Mesenchymal stem cell (in vitro differentiated cells and primary cell): ENCODE data around the gene ATP13A5.

Experiments
- DNase-seq: peaks from one replicate; pipeline ENCODE4 v3.0.0-alpha.2; 2013
- H2AFZ ChIP-seq: one replicate; pipeline ENCODE4 v1.6.1; 2013; ENCODE audit warnings: low read depth, mild to moderate bottlenecking, control low read depth, inconsistent platforms, low read length, moderate library complexity
- H2AK5ac ChIP-seq: 2 replicates; pipeline ENCODE4 v1.6.1; 2013; ENCODE audit warnings: low read length, moderate library complexity, mild to moderate bottlenecking, inconsistent platforms; ENCODE audit not compliant: severe bottlenecking
- H2BK120ac ChIP-seq: one replicate; pipeline ENCODE4 v1.6.1; 2013; ENCODE audit warnings: low read depth, mild to moderate bottlenecking, inconsistent platforms, low read length, moderate library complexity
- H2BK12ac ChIP-seq, 2 experiments: one replicate each; pipeline ENCODE4 v1.6.1; 2013; ENCODE audit warnings: inconsistent platforms in 2 of 2, low read length in 2 of 2, mild to moderate bottlenecking in 2 of 2, moderate library complexity in 2 of 2, control low read depth in 1 of 2
- H2BK15ac ChIP-seq: one replicate; pipeline ENCODE4 v1.6.1; 2013; ENCODE audit warnings: mild to moderate bottlenecking, low read depth, inconsistent platforms; ENCODE audit not compliant: poor library complexity, severe bottlenecking
- H2BK5ac ChIP-seq: 2 replicates; pipeline ENCODE4 v1.6.1; 2013; ENCODE audit warnings: low read depth, mild to moderate bottlenecking, low read length, control low read depth, inconsistent platforms; ENCODE audit not compliant: poor library complexity, severe bottlenecking
- H3K14ac ChIP-seq, 2 experiments: one replicate each; pipeline ENCODE4 v1.6.1; 2013; ENCODE audit warnings: inconsistent platforms in 2 of 2, low read length in 2 of 2, control low read depth in 1 of 2, mild to moderate bottlenecking in 1 of 2, moderate library complexity in 1 of 2
- H3K18ac ChIP-seq, 2 experiments: one replicate each; pipeline ENCODE4 v1.6.1; 2013; ENCODE audit warnings: inconsistent platforms in 2 of 2, low read length in 2 of 2, control low read depth in 1 of 2, low read depth in 1 of 2, mild to moderate bottlenecking in 1 of 2
- H3K23ac ChIP-seq, 2 experiments: one replicate each; pipeline ENCODE4 v1.6.1; 2013; ENCODE audit warnings: inconsistent platforms in 2 of 2, low read length in 2 of 2, mild to moderate bottlenecking in 2 of 2, moderate library complexity in 2 of 2, control low read depth in 1 of 2
- H3K27ac ChIP-seq: 2 replicates; pipeline ENCODE4 v1.5.1; 2013; ENCODE audit warnings: mild to moderate bottlenecking, moderate library complexity, low read length, control low read depth, inconsistent platforms; ENCODE audit not compliant: poor library complexity, severe bottlenecking
- H3K27me3 ChIP-seq, 2 experiments: 2 replicates each; pipeline versions ENCODE4 v1.6.1 to v1.7.0; 2013; ENCODE audit warnings: low read length in 2 of 2, mild to moderate bottlenecking in 2 of 2, moderate library complexity in 2 of 2, control low read depth in 1 of 2, inconsistent platforms in 1 of 2; ENCODE audit not compliant: control insufficient read depth in 1 of 2, insufficient read depth in 1 of 2
- H3K36me3 ChIP-seq, 2 experiments: 2 replicates each; pipeline versions ENCODE4 v1.6.1 to v1.7.0; 2013; ENCODE audit warnings: low read length in 2 of 2, control low read depth in 1 of 2, inconsistent platforms in 1 of 2, low read depth in 1 of 2, mild to moderate bottlenecking in 1 of 2; ENCODE audit not compliant: insufficient read depth in 2 of 2, control insufficient read depth in 1 of 2
- H3K4ac ChIP-seq, 2 experiments: one replicate each; pipeline ENCODE4 v1.6.1; 2013; ENCODE audit warnings: inconsistent platforms in 2 of 2, low read length in 2 of 2, mild to moderate bottlenecking in 2 of 2, moderate library complexity in 2 of 2, control low read depth in 1 of 2, low read depth in 1 of 2
- H3K4me1 ChIP-seq: 2 replicates; pipeline ENCODE4 v1.6.1; 2013; ENCODE audit warnings: low read depth, low read length, control low read depth; ENCODE audit not compliant: control insufficient read depth, insufficient read depth
- H3K4me2 ChIP-seq: 2 replicates; pipeline ENCODE4 v1.6.1; 2013; ENCODE audit warnings: low read length, mild to moderate bottlenecking, inconsistent platforms; ENCODE audit not compliant: poor library complexity, severe bottlenecking
- H3K4me3 ChIP-seq, 2 experiments: 2 replicates each; pipeline versions ENCODE4 v1.5.1 to v1.7.0; 2013; ENCODE audit warnings: low read length in 2 of 2, mild to moderate bottlenecking in 2 of 2, control low read depth in 1 of 2, low read depth in 1 of 2; ENCODE audit not compliant: insufficient read depth in 1 of 2
- H3K79me1 ChIP-seq: replicated peaks from 2 replicates; pipeline ENCODE4 v1.6.1; 2013; ENCODE audit warnings: mild to moderate bottlenecking, control low read depth, low read length, inconsistent platforms; ENCODE audit not compliant: poor library complexity, severe bottlenecking
- H3K9ac ChIP-seq: 2 replicates; pipeline ENCODE4 v1.7.0; 2013; ENCODE audit warnings: mild to moderate bottlenecking, low read length, moderate library complexity
- H3K9me3 ChIP-seq: 2 replicates; pipeline ENCODE4 v1.7.0; 2013; ENCODE audit warnings: mild to moderate bottlenecking, low read length; ENCODE audit not compliant: control insufficient read depth
- H4K8ac ChIP-seq: one replicate; pipeline ENCODE4 v1.6.1; 2013; ENCODE audit warnings: inconsistent platforms, mild to moderate bottlenecking, low read length, moderate library complexity
- H4K91ac ChIP-seq: one replicate; pipeline ENCODE4 v1.6.1; 2013; ENCODE audit warnings: mild to moderate bottlenecking, low read length, inconsistent platforms
- WGBS: methylation state at CpG from one replicate; pipeline ENCODE4 v1.1.7; 2013; ENCODE audit warnings: mixed read lengths; 5-methylcytosine and 5-hydroxymethylcytosine counted together

ATP13A5 gene

DNA sequence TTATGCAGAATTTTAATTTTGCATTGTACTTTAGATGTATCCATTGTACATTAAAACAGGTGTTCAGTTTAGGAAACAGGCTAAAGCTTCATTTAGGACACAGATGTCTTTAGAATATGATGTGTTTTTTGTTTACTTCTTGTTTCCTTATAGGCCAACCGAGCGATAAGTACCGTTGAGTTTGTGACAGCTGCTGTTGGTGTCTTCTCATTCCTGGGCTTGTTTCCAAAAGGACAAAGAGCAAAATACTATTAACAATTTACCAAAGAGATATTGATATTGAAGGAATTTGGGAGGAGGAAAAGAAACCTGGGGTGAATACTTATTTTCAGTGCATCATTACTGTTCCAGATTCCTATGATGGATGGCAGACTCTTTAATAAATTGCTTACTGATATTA lies 108.1 kb downstream of the ATP13A5 start:
- Histone ChIP-seq H3K27ac (no peak overlapping the region), H2BK5ac (no peak overlapping the region)
- WGBS = 69% methylated on average over 3 of the region's 3 CpGs

GRCh38 chr3:193269343-193270028 lies 109.1 kb downstream of the ATP13A5 start:
- Histone ChIP-seq H4K91ac (no peak overlapping the region), H3K14ac (no peak overlapping the region), H3K27me3 (no peaks in the 10 kb centered on the region), H3K79me1 (no peaks in the 10 kb centered on the region), H2BK5ac (no peak overlapping the region), H3K9ac (no peak overlapping the region), H3K27ac (no peak overlapping the region), H2AK5ac (no peak overlapping the region), H3K18ac (no peak overlapping the region), H3K23ac (no peak overlapping the region), H2BK12ac (no peak overlapping the region), H3K4me2 (no peak overlapping the region), H3K4me3 (no peak overlapping the region), H2BK15ac (no peak overlapping the region), H3K9me3 (no peaks in the 10 kb centered on the region), H3K4ac (no peak overlapping the region), H3K36me3 (no peaks in the 10 kb centered on the region), H4K8ac (no peak overlapping the region), H2AFZ (no peak overlapping the region), H3K4me1 (no peaks in the 10 kb centered on the region), H2BK120ac (no peak overlapping the region)
- WGBS = 72% methylated on average over 2 of the region's 3 CpGs
- no peak for DNase-seq

More for the DNA sequence above, 108.1 kb downstream of the ATP13A5 start:
- Histone ChIP-seq H4K91ac (no peak overlapping the region), H2BK12ac (no peak overlapping the region), H2BK15ac (no peak overlapping the region), H3K79me1 (no peaks in the 10 kb centered on the region), H4K8ac (no peak overlapping the region), H3K9me3 (no peaks in the 10 kb centered on the region), H2AFZ (no peak overlapping the region), H3K14ac (no peak overlapping the region), H3K18ac (no peak overlapping the region), H3K36me3 (no peaks in the 10 kb centered on the region), H2AK5ac (no peak overlapping the region), H2BK120ac (no peak overlapping the region), H3K23ac (no peak overlapping the region), H3K4me1 (no peaks in the 10 kb centered on the region), H3K4me2 (no peak overlapping the region), H3K27me3 (no peaks in the 10 kb centered on the region), H3K4me3 (no peak overlapping the region), H3K9ac (no peak overlapping the region), H3K4ac (no peak overlapping the region)
- DNase-seq = no peak

DNA sequence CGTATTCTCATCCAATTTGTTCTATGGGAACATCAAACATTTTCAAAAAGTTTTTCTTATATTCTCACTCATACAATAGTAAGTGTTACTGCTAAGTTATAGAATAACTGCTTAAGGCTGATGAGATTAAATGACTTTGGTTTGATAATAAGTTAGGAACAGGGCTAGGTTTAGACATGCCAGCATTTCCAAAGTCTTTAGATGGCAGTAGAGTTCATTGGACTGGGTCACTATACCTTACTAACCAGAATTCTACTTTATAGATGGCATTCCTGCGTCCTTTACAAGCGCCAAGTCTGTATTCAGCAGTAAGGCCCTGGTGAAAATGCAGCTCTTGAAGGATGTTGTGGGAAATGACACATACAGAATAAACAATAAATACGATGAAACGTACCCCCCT lies 115.8 kb downstream of the ATP13A5 start:
- no peaks in the 10 kb centered on the region for H3K9me3 ChIP-seq
- no peak overlapping the region for H3K4ac ChIP-seq
- no peaks in the 10 kb centered on the region for H3K27me3 ChIP-seq
- no peaks in the 10 kb centered on the region for H3K4me1 ChIP-seq
- H2BK120ac ChIP-seq = no peak overlapping the region
- H4K8ac ChIP-seq = no peak overlapping the region
- no peak overlapping the region for H2AFZ ChIP-seq
- H3K36me3 ChIP-seq = no peaks in the 10 kb centered on the region
- WGBS = 100% methylated on average over 5 of the region's 5 CpGs
- H3K23ac ChIP-seq = no peak overlapping the region
- H3K18ac ChIP-seq = no peak overlapping the region
- no peak overlapping the region for H2AK5ac ChIP-seq
- H3K4me2 ChIP-seq = no peak overlapping the region
- no peaks in the 10 kb centered on the region for H3K79me1 ChIP-seq
- H3K4me3 ChIP-seq = no peak overlapping the region
- H2BK15ac ChIP-seq = no peak overlapping the region
- H2BK12ac ChIP-seq = no peak overlapping the region
- no peak overlapping the region for H3K9ac ChIP-seq
- no peak overlapping the region for H3K27ac ChIP-seq
- no peak overlapping the region for H4K91ac ChIP-seq
- DNase-seq = no peak
- H3K14ac ChIP-seq = no peak overlapping the region
- H2BK5ac ChIP-seq = no peak overlapping the region

DNA sequence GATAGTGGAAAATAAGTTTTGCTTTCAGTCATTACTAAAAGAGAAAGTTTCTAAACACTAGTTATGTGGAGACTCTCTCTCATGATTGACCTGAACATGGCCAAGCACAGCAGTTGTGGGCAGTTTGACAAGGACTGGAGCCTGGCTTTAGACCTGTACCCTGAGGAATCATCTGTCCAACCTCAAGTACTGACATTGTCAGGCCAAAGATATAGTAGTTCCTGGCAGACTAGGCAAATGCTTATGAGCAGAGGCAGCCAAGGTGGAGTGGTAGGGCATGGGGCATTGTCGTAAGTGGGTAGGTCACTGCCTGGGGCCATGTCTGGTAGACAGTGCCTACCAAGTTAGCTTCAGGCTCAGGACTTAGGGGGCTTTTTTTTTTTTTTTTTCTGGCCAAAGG lies 116.6 kb downstream of the ATP13A5 start:
- H3K79me1 ChIP-seq = no peaks in the 10 kb centered on the region
- 100% methylated on average over 1 of the region's 1 CpG for WGBS
- no peak overlapping the region for H4K91ac ChIP-seq
- no peak overlapping the region for H3K4me3 ChIP-seq
- H4K8ac ChIP-seq = no peak overlapping the region
- H3K27me3 ChIP-seq = no peaks in the 10 kb centered on the region
- H3K36me3 ChIP-seq = no peaks in the 10 kb centered on the region
- no peak overlapping the region for H3K14ac ChIP-seq
- no peak overlapping the region for H3K18ac ChIP-seq
- no peak overlapping the region for H3K9ac ChIP-seq
- H3K4ac ChIP-seq = no peak overlapping the region
- H3K4me2 ChIP-seq = no peak overlapping the region
- H3K27ac ChIP-seq = no peak overlapping the region
- no peaks in the 10 kb centered on the region for H3K4me1 ChIP-seq
- H2BK5ac ChIP-seq = no peak overlapping the region
- H2BK120ac ChIP-seq = no peak overlapping the region
- H3K23ac ChIP-seq = no peak overlapping the region
- DNase-seq = no peak
- H2BK15ac ChIP-seq = no peak overlapping the region
- no peak overlapping the region for H2BK12ac ChIP-seq
- H2AK5ac ChIP-seq = no peak overlapping the region
- no peaks in the 10 kb centered on the region for H3K9me3 ChIP-seq
- H2AFZ ChIP-seq = no peak overlapping the region
